Right lobe of liver (tissue), 6 donors: ENCODE results near the gene ERC2. TPM values are rescaled to one million over a fixed set of nuclear protein-coding genes. Genes with fewer than 3 reads are reported as not detected.
A peak's percentile ranks its signal among the peaks of the same experiment; 100 is the strongest.

ENCODE experiments used
- ATAC-seq, 4 donors: fragments of 200-7000 bp; cut with Tn5 transposase; one replicate each; pipeline ENCODE4 v1.9.1; 2020; ENCODE audit warnings: mild to moderate bottlenecking in 4 of 4, moderate library complexity in 4 of 4
- DNase-seq, 3 donors: peaks; one replicate each; pipeline ENCODE4 v3.0.0-alpha.2; 2020
- H3K27ac ChIP-seq, 3 donors: fragments of 200-600 bp; one replicate each; pipeline ENCODE4 v1.8.0; 2022
- H3K27me3 ChIP-seq, 2 donors: fragments of 200-600 bp; one replicate each; pipeline ENCODE4 v1.8.0; 2022
- H3K36me3 ChIP-seq, 4 donors: fragments of 200-600 bp; sonication (generic) in 1 of 4; one replicate each; pipeline versions ENCODE4 v1.5.1 to v1.8.0; 2017 to 2022; ENCODE audit warnings: control low read depth in 1 of 4
- H3K4me1 ChIP-seq, 4 donors: fragments of 200-600 bp; sonication (generic) in 1 of 4; one replicate each; pipeline versions ENCODE4 v1.5.1 to v1.8.0; 2017 to 2022; ENCODE audit warnings: control low read depth in 1 of 4
- H3K4me3 ChIP-seq, 3 donors: fragments of 200-600 bp; one replicate each; pipeline ENCODE4 v1.8.0; 2022
- H3K9me3 ChIP-seq, 4 donors: fragments of 200-600 bp; sonication (generic) in 1 of 4; one replicate each; pipeline versions ENCODE4 v1.5.1 to v1.8.0; 2017 to 2022; ENCODE audit warnings: control low read depth in 1 of 4
- CTCF ChIP-seq, 4 donors: fragments of 200-600 bp in 3 of 4; fragments of 450-650 bp in 1 of 4; IDR thresholded peaks; one replicate each; pipeline versions ENCODE4 v1.5.1 to v1.8.0; 2016 to 2022; ENCODE audit warnings: antibody characterized with exemption in 4 of 4, mild to moderate bottlenecking in 2 of 4
- POLR2A ChIP-seq: fragments of 450-650 bp; IDR thresholded peaks from one replicate; pipeline ENCODE4 v1.6.1; 2017; ENCODE audit warnings: antibody characterized with exemption, mild to moderate bottlenecking
- WGBS: methylation state at CpG from one replicate; pipeline ENCODE4 v1.1.6; 2018; ENCODE audit warnings: low coverage, low lambda C conversion rate; ENCODE audit not compliant: insufficient coverage; ENCODE audit errors: missing lambda C conversion rate; 5-methylcytosine and 5-hydroxymethylcytosine counted together
- intact Hi-C, 2 donors: fragments of 100-400 bp; cut with DNase I; formaldehyde crosslinking; loops; one replicate each; pipeline versions ENCODE4 v1.11.2 to v1.14.1; 2022
- total RNA-seq, 6 experiments: library from RNA; depleted of rRNA in 2 of 6; stranded (reverse); fragments of >200 nt in 2 of 6; fragmentation: NEBNext Ultra II Directional in 3 of 6; extraction: Animal tissue kit (Norgen Biotek cat#: 25700) in 3 of 6; gene quantifications; one replicate each; pipeline versions ENCODE4 v1.1.0 to v1.2.4, GENCODE V29; 2016 to 2023
- donor health status: DM: no; HTN: yes; CAD: no.
- donor health status: DM: no; HTN: no; CAD: no.
- donor health status: DM: no; HTN: no; CAD: no.
- donor health status: DM: no; HTN: yes; CAD: no.
- donor health status: DM: no; HTN: yes; CAD: no.

The ERC2 gene
- total RNA-seq, 6 experiments from 2014 or later: not detected

- Histone ChIP-seq H3K36me3 (no peaks in the 10 kb centered on the region), H3K9me3 (no peaks in the 10 kb centered on the region), H3K4me3 (no peak overlapping the region), H3K27ac (no peak overlapping the region), H3K4me1 (no peaks in the 10 kb centered on the region), H3K27me3 (no peaks in the 10 kb centered on the region)
- TF ChIP-seq CTCF (IDR thresholded peaks at IDR 0.05) (no peak), POLR2A (no peak)
- DNase-seq: no peak
- 38% methylated on average over 3 of the region's 3 CpGs for WGBS
- intact Hi-C loops: no loop called here
- peak in 1 of 4 donors; percentile 41 for ATAC-seq
Measured at GRCh38 chr3:56131974-56132590, 336.2 kb downstream of the ERC2 start.

GRCh38 chr3:56130036-56130435 lies 338.2 kb downstream of the ERC2 start:
- Histone ChIP-seq H3K4me3 (no peak overlapping the region), H3K36me3 (no peaks in the 10 kb centered on the region), H3K9me3 (no peaks in the 10 kb centered on the region), H3K27me3 (no peaks in the 10 kb centered on the region), H3K4me1 (no peaks in the 10 kb centered on the region), H3K27ac (no peak overlapping the region)
- 73% methylated on average over 2 of the region's 2 CpGs for WGBS
- no peak for TF ChIP-seq CTCF (IDR thresholded peaks at IDR 0.05)
- no peak for ATAC-seq
- intact Hi-C loops: no loop called here
- DNase-seq: no peak

- Histone ChIP-seq H3K27me3 (no peaks in the 10 kb centered on the region), H3K4me1 (no peaks in the 10 kb centered on the region), H3K9me3 (no peaks in the 10 kb centered on the region), H3K4me3 (no peak overlapping the region), H3K27ac (no peak overlapping the region), H3K36me3 (no peaks in the 10 kb centered on the region)
- ATAC-seq: no peak
- intact Hi-C loops: no loop called here
- no peak for DNase-seq
- no peak for TF ChIP-seq CTCF (IDR thresholded peaks at IDR 0.05)
- no peak for TF ChIP-seq POLR2A
Measured at GRCh38 chr3:56126632-56127031, 341.6 kb downstream of the ERC2 start.

- Histone ChIP-seq H3K27me3 (no peaks in the 10 kb centered on the region), H3K36me3 (no peaks in the 10 kb centered on the region), H3K9me3 (no peaks in the 10 kb centered on the region), H3K4me1 (no peaks in the 10 kb centered on the region), H3K4me3 (no peak overlapping the region), H3K27ac (no peak overlapping the region)
- intact Hi-C loops: no loop called here
- TF ChIP-seq CTCF (IDR thresholded peaks at IDR 0.05) (no peak), POLR2A (no peak)
- WGBS: 47% methylated on average over 4 of the region's 5 CpGs
- no peak for DNase-seq
- ATAC-seq: no peak
Measured at GRCh38 chr3:56125358-56126005, 342.8 kb downstream of the ERC2 start.
